Astrocyte (in vitro differentiated cells and primary cell): ENCODE results near the gene ZBTB49. TPM values are rescaled to one million over a fixed set of nuclear protein-coding genes. Genes with fewer than 3 reads are reported as not detected.
A peak's percentile ranks its signal among the peaks of the same experiment; 100 is the strongest.

Experiments
- DNase-seq: peaks from one replicate; pipeline ENCODE4 v3.0.0-alpha.2; 2010; ENCODE audit warnings: low read depth
- FAIRE-seq: peaks from 2 replicates; lab custom pipeline; 2011; peaks lifted over from hg19 to GRCh38; lab: Jason Lieb, UNC
- H2AFZ ChIP-seq: 2 replicates; pipeline ENCODE4 v1.6.0; 2012; ENCODE audit warnings: low read depth, low read length, inconsistent platforms
- H3K27ac ChIP-seq: 2 replicates; pipeline ENCODE4 v1.5.1; 2011; ENCODE audit warnings: low read depth, low read length, inconsistent platforms
- H3K27me3 ChIP-seq: 2 replicates; pipeline ENCODE4 v1.6.0; 2011; ENCODE audit warnings: low read length, inconsistent platforms; ENCODE audit not compliant: insufficient read depth
- H3K36me3 ChIP-seq: 2 replicates; pipeline ENCODE4 v1.5.1; 2011; ENCODE audit warnings: low read length, inconsistent platforms; ENCODE audit not compliant: insufficient read depth
- H3K4me1 ChIP-seq: 2 replicates; pipeline ENCODE4 v1.5.1; 2011; ENCODE audit warnings: low read length, inconsistent platforms; ENCODE audit not compliant: insufficient read depth
- H3K4me2 ChIP-seq: 2 replicates; pipeline ENCODE4 v1.6.0; 2012; ENCODE audit warnings: low read length, inconsistent platforms
- H3K4me3 ChIP-seq: 2 replicates; pipeline ENCODE4 v1.5.1; 2011; ENCODE audit warnings: low read depth, mild to moderate bottlenecking, low read length, inconsistent platforms; ENCODE audit not compliant: insufficient read depth
- H3K79me2 ChIP-seq: 2 replicates; pipeline ENCODE4 v1.6.0; 2012; ENCODE audit warnings: mild to moderate bottlenecking, low read length, inconsistent platforms; ENCODE audit not compliant: insufficient read depth
- H3K9ac ChIP-seq: 2 replicates; pipeline ENCODE4 v1.6.0; 2012; ENCODE audit warnings: mild to moderate bottlenecking, low read length, inconsistent platforms
- H3K9me3 ChIP-seq: 2 replicates; pipeline ENCODE4 v1.5.1; 2012; ENCODE audit warnings: low read depth, mild to moderate bottlenecking, low read length, inconsistent platforms; ENCODE audit not compliant: insufficient read depth
- H4K20me1 ChIP-seq: 2 replicates; pipeline ENCODE4 v1.6.0; 2012; ENCODE audit warnings: low read length, inconsistent platforms; ENCODE audit not compliant: insufficient read depth
- H3K27ac Mint-ChIP-seq: one replicate; pipeline ENCODE4 v1.8.0; 2021; ENCODE audit warnings: mild to moderate bottlenecking, mixed read lengths; ENCODE audit not compliant: unreplicated experiment
- H3K27me3 Mint-ChIP-seq: one replicate; pipeline ENCODE4 v1.8.0; 2021; ENCODE audit warnings: low read depth, mixed read lengths; ENCODE audit not compliant: unreplicated experiment
- H3K36me3 Mint-ChIP-seq: one replicate; pipeline ENCODE4 v1.8.0; 2021; ENCODE audit warnings: low read depth, mixed read lengths; ENCODE audit not compliant: unreplicated experiment
- H3K4me1 Mint-ChIP-seq: one replicate; pipeline ENCODE4 v1.8.0; 2021; ENCODE audit warnings: low read depth, mixed read lengths; ENCODE audit not compliant: unreplicated experiment
- H3K4me3 Mint-ChIP-seq: one replicate; pipeline ENCODE4 v1.8.0; 2021; ENCODE audit warnings: mild to moderate bottlenecking, moderate library complexity, mixed read lengths; ENCODE audit not compliant: unreplicated experiment
- H3K9me3 Mint-ChIP-seq: one replicate; pipeline ENCODE4 v1.8.0; 2021; ENCODE audit warnings: mild to moderate bottlenecking, mixed read lengths; ENCODE audit not compliant: unreplicated experiment
- EZH2 ChIP-seq: IDR thresholded peaks from 2 replicates; pipeline ENCODE4 v1.6.1; 2012; ENCODE audit warnings: mild to moderate bottlenecking, low read length, inconsistent platforms; ENCODE audit not compliant: insufficient read depth
- total RNA-seq: library from RNA; stranded (reverse); gene quantifications from 2 replicates; pipeline ENCODE4 v1.2.1, GENCODE V29; 2021
- TF ChIP-seq, protein P1 (sequence below): IDR thresholded peaks from 2 replicates; pipeline ENCODE4 v1.5.1; 2011; ENCODE audit warnings: low read depth, mild to moderate bottlenecking, inconsistent platforms, low read length, moderate library complexity; ENCODE audit not compliant: insufficient read depth

Gene ZBTB49
- total RNA-seq, 1 donor from 2014 or later: 5.5 TPM

DNA sequence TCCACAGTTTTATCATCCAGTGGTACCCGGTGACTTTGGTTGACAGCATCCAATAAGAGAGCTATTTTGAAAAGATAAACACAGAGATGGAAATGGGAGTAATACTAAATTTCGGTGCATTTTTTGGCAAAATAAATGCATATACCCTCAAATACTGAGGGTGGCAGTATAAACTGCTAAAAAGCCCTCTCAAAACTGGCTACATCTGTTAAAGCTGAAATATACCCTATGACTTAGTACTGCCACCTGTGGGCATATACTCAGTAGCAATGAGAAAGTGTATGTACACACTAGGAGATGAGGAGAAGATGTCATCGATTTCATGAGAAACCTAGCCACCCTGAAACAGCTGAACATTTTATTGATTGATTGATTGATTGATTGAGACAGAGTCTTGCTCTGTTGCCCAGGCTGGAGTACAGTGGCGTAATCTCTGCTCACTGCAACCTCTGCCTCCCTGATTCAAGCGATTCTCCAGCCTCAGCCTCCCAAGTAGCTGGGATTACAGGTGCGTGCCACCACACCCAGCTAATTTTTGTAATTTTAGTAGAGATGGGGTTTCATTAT lies 29.8 kb upstream of the ZBTB49 start:
- no peaks in the 10 kb centered on the region for H3K4me1 ChIP-seq
- no peaks in the 10 kb centered on the region for H3K9me3 ChIP-seq
- H3K79me2 ChIP-seq: no peaks in the 10 kb centered on the region
- no peak overlapping the region for H3K27ac Mint-ChIP-seq
- H3K4me3 Mint-ChIP-seq: no peak overlapping the region
- TF ChIP-seq, protein P1, sequence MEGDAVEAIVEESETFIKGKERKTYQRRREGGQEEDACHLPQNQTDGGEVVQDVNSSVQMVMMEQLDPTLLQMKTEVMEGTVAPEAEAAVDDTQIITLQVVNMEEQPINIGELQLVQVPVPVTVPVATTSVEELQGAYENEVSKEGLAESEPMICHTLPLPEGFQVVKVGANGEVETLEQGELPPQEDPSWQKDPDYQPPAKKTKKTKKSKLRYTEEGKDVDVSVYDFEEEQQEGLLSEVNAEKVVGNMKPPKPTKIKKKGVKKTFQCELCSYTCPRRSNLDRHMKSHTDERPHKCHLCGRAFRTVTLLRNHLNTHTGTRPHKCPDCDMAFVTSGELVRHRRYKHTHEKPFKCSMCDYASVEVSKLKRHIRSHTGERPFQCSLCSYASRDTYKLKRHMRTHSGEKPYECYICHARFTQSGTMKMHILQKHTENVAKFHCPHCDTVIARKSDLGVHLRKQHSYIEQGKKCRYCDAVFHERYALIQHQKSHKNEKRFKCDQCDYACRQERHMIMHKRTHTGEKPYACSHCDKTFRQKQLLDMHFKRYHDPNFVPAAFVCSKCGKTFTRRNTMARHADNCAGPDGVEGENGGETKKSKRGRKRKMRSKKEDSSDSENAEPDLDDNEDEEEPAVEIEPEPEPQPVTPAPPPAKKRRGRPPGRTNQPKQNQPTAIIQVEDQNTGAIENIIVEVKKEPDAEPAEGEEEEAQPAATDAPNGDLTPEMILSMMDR: peak; percentile 59
- no peak for TF ChIP-seq EZH2
- H3K9me3 Mint-ChIP-seq: no peaks in the 10 kb centered on the region
- H3K27ac ChIP-seq: no peak overlapping the region
- H4K20me1 ChIP-seq: no peaks in the 10 kb centered on the region
- H3K27me3 Mint-ChIP-seq: peaks cover 7% of the 10 kb centered on the region
- H3K4me3 ChIP-seq: no peak overlapping the region
- FAIRE-seq: no peak
- H3K27me3 ChIP-seq: peaks cover 11% of the 10 kb centered on the region
- H3K36me3 ChIP-seq: no peaks in the 10 kb centered on the region
- no peaks in the 10 kb centered on the region for H3K4me1 Mint-ChIP-seq
- H3K9ac ChIP-seq: no peak overlapping the region
- H3K4me2 ChIP-seq: no peak overlapping the region
- H3K36me3 Mint-ChIP-seq: no peaks in the 10 kb centered on the region
- no peak overlapping the region for H2AFZ ChIP-seq
- DNase-seq: peak; percentile 36

- H3K4me3 ChIP-seq: no peak overlapping the region
- no peak overlapping the region for H3K4me2 ChIP-seq
- no peak overlapping the region for H3K27ac ChIP-seq
- H4K20me1 ChIP-seq: no peaks in the 10 kb centered on the region
- no peak overlapping the region for H2AFZ ChIP-seq
- H3K27me3 Mint-ChIP-seq: peaks cover 2% of the 10 kb centered on the region
- H3K9me3 ChIP-seq: no peaks in the 10 kb centered on the region
- H3K36me3 ChIP-seq: peaks cover 23% of the 10 kb centered on the region
- H3K9ac ChIP-seq: no peak overlapping the region
- peaks cover 3% of the 10 kb centered on the region for H3K36me3 Mint-ChIP-seq
- FAIRE-seq: no peak
- no peaks in the 10 kb centered on the region for H3K79me2 ChIP-seq
- no peaks in the 10 kb centered on the region for H3K27me3 ChIP-seq
- TF ChIP-seq, protein P1: no peak
- no peak for TF ChIP-seq EZH2
- H3K4me1 Mint-ChIP-seq: peaks cover 17% of the 10 kb centered on the region
- DNase-seq: no peak
- peaks cover 9% of the 10 kb centered on the region for H3K4me1 ChIP-seq
- no peak overlapping the region for H3K4me3 Mint-ChIP-seq
- H3K27ac Mint-ChIP-seq: no peak overlapping the region
- no peaks in the 10 kb centered on the region for H3K9me3 Mint-ChIP-seq
Measured at GRCh38 chr4:4267981-4268380, 22.1 kb upstream of the ZBTB49 start.

GRCh38 chr4:4268776-4269175 lies 21.3 kb upstream of the ZBTB49 start:
- Mint-ChIP-seq H3K27me3 (no peaks in the 10 kb centered on the region), H3K27ac (no peak overlapping the region), H3K9me3 (no peaks in the 10 kb centered on the region), H3K4me1 (peaks cover 17% of the 10 kb centered on the region), H3K36me3 (peaks cover 5% of the 10 kb centered on the region), H3K4me3 (no peak overlapping the region)
- Histone ChIP-seq H3K4me1 (peaks cover 9% of the 10 kb centered on the region), H3K36me3 (peaks cover 28% of the 10 kb centered on the region), H2AFZ (no peak overlapping the region), H3K9me3 (no peaks in the 10 kb centered on the region), H3K27ac (no peak overlapping the region), H3K27me3 (no peaks in the 10 kb centered on the region), H4K20me1 (no peaks in the 10 kb centered on the region), H3K79me2 (no peaks in the 10 kb centered on the region), H3K4me2 (no peak overlapping the region), H3K4me3 (no peak overlapping the region), H3K9ac (no peak overlapping the region)
- no peak for FAIRE-seq
- no peak for DNase-seq
- TF ChIP-seq, protein P1: no peak
- TF ChIP-seq EZH2: no peak
